Caki2 (cell line): Measurements from ENCODE around the gene ACAD10. TPM values are rescaled to one million over a fixed set of nuclear protein-coding genes. Genes with fewer than 3 reads are reported as not detected.
A peak's percentile ranks its signal among the peaks of the same experiment; 100 is the strongest.

Source experiments
- DNase-seq: peaks from one replicate; pipeline ENCODE4 v3.0.0-alpha.2; 2015; ENCODE audit warnings: low read depth
- in situ Hi-C: cut with HindIII; loops from 2 replicates; pipeline ENCODE4 v1.10.0; 2016; ENCODE audit warnings: low sequenced_read_pairs, low pct_unique_long_range_greater_than_20kb, mixed read lengths
- total RNA-seq: library from RNA; depleted of rRNA; stranded (reverse); fragments of >200 nt; shearing (Covaris generic); gene quantifications from 2 replicates; pipeline ENCODE4 v1.2.3, GENCODE V29; 2014; ENCODE audit warnings: low replicate concordance

The ACAD10 gene
- total RNA-seq, 1 experiment from 2014 or later: 14.7 TPM

DNA sequence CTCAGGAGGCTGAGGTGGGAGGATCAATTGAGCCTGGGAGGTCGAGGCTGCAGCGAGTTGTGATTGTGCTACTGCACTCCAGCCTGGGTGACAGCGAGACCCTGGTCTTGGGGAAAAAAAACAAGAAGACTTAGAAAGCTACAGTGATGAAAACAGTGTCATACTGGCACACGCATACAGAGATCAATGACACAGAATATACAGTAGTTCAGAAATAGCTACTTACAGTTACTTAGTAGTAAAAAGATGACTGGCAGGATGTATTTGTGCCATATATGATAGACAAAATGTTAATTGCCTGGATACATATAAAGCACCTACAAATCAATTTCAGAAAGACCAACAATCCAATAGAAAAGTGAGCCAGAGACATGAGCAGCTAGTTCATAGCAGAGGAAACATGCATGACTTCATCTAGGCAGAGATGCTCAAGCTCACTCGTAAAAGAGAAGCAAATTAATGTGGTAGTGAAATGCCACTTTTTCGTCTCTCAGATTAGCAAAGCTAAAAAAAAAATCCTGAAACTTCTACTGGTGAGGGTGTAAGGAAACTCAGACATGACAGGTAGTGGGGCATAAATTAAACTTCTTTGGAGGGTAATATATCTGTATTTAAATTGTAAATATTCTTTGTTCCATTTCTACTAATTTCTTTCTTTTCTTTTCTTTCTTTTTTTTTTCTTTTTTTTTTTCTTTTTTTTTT is 78.4 kb downstream of the ACAD10 start:
- in situ Hi-C loops: no loop called here
- DNase-seq: no peak

DNA sequence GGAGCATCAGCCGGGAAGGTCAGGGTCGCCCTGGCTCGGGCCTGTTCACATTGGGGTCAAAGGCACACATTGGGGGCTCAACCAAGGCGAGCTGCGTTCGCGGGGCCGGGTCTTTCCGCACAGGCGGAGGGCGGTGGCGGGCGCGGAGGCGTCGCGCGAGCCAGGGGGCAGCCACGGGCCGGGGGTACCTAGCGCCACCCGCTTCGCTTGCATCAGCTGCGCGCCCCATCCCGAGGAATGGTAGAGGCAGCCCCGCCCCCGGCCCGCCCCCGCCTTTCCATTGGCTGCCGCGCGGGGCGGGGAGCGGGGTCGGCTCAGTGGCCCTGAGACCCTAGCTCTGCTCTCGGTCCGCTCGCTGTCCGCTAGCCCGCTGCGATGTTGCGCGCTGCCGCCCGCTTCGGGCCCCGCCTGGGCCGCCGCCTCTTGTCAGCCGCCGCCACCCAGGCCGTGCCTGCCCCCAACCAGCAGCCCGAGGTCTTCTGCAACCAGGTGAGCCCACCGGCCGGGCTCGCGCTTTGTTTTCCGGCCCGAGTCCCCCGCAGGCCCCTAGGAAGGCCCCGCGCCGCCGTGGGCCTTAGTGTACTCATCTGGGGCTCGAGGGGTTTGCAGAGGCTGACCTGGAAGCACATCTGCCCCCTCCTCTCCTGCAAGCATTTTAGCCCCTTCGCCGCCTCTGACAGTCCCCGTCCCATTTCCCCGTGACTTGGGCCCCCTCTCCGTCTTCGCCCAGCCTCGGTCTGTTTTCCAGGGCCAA is 80.9 kb downstream of the ACAD10 start, which contains the start of gene ALDH2:
TSS of gene ALDH2 (plus strand) at position 326 of the 754 bp plus-strand sequence. CDS start at position 376, 50 bp downstream.
- peak; percentile 59 for DNase-seq
- in situ Hi-C loops: no loop called here

DNA sequence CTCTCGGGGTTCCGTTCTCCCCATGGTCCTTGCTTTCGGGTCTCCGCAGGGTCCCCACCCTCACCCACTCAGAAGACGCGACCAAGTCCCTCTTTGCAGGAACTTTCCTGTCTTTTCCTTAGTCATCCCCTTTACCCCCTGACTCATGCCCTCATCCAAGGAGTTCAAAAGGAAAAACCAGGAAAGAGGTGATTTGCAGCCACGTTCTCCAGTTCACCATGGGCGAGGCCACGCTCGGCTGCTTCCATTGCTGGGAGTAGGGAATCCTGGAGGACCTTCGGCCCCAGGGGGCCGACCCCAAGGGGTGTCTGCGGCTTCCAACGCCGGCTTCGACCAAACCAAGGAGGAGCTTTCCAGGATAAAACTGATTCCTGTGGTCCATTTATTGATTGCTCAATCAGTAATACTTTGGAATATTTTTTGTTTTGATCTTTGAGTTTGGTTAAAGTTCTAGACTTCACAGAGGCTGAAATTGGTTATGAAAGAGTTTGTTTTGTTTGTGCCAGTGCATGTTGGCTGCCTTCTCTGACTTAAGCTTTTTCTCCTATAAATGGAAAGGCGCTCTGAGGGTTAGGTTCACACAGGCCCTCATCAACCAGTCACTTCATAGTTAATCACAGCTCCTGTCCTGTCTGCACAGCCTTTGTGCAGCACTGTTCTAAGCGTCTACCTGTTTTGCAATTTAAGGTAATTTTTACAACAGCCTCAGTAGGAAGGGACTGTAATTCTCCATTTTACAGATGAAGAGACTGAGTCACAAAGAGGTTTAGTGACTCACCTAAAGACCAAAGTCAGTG is 81.7 kb downstream of the ACAD10 start:
- peak; percentile 70 for DNase-seq
- in situ Hi-C loops: no loop called here

DNA sequence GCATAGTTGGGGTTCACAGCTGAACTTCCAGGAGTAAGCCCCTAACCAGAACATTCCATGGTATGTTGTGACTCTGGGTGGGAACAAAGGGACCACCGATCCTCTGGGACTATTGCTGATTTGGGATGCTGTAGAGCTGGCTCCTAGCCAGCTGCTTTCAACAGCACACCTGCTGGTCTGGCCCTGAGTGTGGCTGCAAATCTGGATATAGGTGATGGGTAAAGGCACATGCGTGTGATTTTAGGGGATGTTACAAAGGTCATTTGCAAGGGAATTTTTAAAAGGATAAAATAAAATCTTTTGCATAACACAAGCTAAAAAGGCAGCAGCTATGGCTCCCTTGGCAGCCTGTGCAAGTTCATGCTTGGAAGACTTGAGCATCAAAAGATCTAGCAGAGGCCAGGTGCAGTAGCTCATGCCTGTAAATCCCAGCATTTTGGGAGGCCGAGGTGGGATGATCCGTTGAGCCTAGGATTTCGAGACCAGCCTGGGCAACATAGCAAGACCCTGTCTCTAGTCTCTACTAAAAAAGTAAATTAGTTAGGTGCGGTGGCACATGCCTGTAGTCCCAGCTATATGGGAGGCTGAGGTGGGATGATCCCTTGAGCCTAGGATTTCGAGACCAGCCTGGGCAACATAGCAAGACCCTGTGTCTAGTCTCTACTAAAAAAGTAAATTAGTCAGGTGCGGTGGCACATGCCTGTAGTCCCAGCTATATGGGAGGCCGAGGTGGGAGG is 82.5 kb downstream of the ACAD10 start:
- DNase-seq: no peak
- in situ Hi-C loops: no loop called here

DNA sequence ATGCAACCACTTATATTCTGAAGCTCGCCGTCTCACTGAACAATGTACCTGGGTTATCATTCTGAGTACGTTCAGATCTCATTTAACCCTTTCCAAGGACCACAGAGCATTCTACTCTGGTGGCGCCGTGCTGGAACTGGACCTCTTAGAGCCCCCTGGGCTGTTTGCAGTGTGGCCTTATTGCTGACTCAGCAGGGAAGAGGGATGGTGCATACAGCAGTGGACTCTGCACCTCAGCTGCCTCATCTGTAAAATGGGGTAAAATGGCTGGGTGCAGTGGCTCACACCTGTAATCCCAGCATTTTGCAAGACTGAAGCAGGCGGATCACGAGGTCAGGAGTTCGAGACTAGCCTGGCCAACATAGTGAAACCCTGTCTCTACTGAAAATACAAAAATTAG is 83.7 kb downstream of the ACAD10 start:
- no peak for DNase-seq
- in situ Hi-C loops: no loop called here

DNA sequence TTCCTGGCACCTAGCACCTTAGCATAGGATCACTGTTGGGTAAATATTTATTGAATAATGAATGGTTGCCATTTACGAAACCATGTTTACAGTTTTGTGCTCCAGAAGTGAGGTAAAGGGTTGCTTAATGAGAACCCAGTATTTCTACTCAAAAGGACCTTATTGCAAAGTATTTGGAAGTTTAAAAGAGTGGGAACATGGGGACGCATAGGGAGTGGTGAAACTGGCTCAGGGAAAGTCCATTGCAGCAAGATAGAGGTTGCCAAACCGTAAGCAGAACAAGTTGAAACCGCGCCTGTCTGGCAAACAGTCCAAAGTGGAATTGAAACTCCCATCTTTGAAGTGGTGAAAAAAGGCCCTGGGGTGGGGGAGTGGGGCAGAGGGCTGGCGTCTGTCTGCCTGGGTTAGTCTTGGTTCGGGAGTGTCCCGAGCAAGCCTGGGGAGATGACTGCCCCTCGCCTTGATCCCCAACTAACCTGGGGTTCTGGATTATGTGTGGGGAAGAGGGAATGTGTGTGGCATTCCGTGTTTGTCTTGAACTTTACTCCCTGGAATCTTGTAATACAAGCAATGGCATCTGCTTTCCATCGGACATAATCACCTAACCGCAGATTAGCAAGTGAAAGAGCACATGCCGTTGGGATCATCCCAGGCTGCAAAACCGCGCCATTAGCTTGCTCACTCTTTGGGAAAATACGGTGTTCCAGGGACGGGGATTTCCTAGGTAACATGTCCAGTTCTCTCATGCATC is 88.1 kb downstream of the ACAD10 start:
- peak; percentile 80 for DNase-seq
- in situ Hi-C loops: no loop called here

DNA sequence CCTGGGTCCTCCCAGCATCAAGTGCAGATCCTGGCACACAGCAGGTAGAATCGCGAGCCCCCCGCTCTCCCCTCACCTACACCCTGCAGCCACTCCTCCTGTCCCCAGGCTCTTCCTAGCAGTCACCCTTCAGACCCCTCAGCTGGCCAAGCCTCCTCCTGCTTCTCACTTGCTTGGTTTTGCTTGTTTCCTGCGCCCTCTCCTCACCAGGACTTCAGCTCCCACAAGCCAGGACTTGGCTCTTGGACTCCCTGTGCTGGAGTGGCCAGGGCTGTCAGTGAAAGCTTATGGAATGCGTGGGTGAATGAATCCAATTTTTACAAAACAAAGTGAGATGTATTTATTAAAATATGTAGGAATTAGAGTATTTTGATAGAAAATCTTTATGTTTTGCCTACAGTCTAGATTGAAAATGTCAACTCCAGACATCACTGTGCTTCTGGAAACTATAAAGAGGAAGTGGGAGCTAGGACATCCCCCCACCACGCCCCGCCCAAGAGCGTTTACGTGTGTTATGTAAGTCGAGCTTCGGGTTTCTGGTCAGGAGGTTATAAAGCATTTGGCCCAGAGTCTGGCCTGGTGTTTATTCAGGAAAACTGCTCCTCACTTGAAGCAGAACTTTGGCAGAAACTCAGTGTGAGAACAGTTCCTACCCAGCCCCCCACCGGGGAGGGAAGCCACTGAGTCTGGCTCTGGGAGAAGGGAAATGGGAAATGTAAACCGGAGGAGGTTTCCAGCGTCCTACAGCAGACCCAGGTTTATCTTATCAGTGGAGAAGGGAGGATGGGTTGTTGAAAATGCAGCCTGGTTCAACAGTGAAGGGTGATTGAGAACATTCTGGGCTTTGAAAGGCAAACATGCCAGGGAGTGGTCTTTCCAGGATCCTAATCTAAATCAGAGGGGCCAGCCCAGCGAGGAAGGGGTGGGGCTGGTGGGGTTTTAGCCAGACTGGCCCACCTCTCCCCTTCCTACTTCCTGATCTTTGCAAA is 89.6 kb downstream of the ACAD10 start:
- in situ Hi-C loops: no loop called here
- no peak for DNase-seq

DNA sequence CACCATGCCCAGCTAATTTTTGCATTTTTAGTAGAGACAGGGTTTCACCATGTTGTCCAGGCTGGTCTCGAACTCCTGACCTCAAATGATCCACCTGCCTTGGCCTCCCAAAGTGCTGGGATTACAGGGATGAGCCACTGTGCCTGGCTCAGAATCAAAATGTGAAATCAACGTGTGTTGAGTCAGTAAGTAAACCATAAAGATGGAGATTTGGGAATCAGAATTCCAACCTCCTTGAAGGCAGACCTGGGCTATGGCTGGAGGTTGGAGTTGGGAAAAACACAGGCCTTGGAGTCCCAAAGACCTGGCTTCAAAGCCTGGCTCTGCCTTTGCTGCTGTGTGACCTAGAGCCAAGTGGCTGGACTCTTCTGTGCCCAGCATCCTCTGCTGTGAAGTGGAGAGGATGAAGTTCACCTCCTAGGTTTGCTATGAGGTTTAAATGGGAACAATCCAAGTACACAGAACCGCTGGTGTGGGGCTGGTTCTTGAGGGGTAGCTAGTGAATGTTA is 91.0 kb downstream of the ACAD10 start:
- DNase-seq: no peak
- in situ Hi-C loops: no loop called here

DNA sequence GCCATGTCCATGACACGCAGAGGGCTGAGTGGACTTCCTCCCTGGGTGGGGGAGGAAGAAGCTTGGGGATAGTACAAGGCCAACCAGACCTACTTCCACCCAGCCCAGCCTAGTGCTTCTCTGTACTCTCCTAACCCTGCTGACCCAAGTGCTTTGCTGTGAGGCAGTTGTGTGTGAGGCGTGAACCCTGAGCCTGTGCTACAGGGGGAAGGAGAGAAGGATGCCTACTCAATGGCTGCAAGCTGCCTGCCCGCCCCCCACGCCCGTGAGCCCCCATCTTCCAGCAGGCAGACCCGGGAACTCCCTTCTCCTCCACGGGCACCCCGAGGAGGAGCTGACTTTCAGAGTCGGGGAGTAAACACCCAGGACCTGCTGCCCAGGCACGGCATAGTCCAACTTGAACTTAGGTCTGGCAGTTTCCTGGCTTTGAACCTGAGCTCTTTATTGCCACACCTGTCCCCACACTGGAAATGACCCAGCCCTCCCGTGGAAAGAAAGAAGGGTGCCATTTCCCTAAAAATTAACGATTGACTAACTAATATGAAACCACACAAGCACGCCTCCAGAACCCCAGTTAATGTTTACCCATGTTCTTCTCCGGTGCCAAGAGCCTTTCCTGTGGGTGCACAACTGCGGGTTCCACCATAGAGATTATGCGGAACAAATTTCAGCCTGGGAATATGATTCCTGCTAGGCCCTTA is 91.6 kb downstream of the ACAD10 start:
- DNase-seq: peak; percentile 57
- in situ Hi-C loops: no loop called here

DNA sequence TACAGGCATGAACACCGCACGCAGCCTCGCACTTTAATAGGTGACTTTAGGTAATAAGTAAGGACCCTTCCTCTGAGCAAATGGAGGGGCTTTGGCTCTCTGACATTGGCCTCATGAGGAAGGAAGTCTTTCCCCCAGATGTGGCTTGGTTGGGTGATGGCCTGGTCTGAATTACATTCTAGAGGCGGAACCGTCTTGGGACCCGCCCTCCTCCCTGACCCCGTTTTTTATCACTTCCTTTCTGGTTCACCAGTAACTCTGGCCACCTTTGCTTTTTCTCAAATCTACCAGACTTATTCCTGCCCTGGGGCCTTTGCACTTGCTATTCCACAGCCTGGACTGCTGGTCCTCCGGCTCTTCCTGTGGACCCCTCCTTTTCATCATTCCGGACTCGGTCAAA is 94.3 kb downstream of the ACAD10 start:
- in situ Hi-C loops: no loop called here
- no peak for DNase-seq

DNA sequence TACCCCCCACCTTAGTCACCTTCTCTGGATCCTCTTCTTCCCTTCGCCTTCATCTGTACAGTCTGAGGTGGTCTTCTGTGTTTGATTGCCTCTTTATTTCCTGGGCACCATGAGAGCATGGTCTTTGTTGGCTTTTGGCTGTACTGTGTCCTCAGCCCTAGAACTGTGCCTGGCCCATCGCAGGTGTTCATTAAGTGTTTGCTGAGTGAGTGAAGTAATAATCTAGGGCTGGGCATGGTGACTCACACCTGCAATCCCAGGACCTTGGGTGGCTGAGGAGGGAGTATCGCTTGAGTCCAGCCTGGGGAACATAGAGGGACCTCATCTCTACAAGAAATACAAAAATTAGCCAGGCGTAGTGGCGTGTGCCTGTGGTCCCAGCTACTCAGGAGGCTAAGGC is 94.8 kb downstream of the ACAD10 start:
- in situ Hi-C loops: no loop called here
- DNase-seq: no peak

DNA sequence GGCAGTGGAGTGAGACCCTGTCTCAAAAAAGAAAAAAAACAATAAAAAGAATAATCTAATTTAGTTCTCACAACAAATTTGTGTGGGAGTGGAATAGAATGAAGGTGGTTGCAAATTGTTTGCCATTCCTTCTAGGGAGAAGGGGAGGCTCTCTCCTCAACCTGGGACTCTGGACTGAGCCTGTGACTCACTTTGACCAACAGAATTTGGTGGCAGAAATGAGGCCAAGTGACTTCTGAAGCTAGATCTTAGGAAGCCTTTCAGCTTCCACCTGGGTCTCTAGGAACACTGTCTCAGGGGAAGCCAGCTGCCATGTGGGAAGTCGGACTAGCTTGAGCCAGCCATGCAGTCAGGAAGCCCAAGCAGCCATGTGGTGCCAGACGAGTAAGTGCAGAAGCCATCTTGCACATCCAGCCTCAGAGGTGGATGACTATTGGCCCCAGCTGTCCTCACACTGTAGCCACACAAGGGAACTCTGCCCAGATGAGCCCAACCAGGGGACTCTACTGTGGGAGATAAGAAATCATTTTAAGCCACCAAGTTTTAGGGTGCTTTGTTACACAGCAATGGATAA is 95.3 kb downstream of the ACAD10 start:
- no peak for DNase-seq
- in situ Hi-C loops: no loop called here

DNA sequence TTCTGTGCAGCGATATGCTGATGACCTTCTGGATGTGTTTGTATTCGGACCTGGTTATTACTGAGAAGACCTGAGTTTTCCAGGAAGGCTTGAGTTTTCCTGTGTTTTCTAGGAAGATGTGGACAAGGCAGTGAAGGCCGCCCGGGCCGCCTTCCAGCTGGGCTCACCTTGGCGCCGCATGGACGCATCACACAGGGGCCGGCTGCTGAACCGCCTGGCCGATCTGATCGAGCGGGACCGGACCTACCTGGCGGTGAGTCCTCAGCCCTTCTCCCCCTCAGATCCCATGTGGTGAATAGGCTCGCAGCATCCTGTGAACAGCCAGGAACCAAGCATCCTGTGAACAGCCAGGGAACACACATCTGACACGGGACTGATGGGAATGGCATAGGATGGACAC is 97.2 kb downstream of the ACAD10 start:
- in situ Hi-C loops: no loop called here
- no peak for DNase-seq

DNA sequence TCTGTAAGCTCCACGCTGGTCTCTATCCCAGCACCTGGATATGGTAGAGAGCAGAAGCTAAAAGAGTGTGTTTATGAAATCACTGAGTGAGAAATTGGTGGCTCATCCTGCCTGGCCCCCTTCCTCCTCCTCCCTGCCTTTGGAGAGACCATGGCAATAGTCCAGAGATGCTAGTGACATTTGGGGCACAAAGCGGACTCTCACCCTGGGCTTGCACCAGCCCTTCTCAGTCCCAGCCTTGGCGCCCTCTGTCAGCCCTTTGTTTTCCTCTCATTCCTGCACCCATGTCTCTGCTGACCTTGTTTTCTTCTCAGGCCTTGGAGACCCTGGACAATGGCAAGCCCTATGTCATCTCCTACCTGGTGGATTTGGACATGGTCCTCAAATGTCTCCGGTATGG is 99.1 kb downstream of the ACAD10 start:
- DNase-seq: no peak
- in situ Hi-C loops: no loop called here

DNA sequence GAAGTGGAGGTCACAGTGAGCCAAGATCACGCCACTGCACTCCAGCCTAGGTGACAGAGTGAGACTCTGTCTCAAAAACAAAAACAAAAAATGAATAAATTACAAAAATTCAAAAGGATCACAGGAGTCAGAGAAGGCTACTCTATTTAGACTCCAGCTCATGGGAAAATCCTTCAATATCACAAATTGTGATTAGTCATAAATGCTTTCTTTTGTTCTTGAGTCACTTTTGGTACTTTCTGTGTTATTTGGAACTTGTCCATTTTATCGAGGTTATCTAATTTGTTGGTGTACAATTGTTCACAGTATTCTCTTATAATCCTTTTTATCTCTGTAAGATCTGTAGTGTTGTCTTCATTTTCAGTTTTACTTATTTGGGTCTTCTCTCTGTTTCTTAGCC is 99.8 kb downstream of the ACAD10 start:
- DNase-seq: no peak
- in situ Hi-C loops: no loop called here

DNA sequence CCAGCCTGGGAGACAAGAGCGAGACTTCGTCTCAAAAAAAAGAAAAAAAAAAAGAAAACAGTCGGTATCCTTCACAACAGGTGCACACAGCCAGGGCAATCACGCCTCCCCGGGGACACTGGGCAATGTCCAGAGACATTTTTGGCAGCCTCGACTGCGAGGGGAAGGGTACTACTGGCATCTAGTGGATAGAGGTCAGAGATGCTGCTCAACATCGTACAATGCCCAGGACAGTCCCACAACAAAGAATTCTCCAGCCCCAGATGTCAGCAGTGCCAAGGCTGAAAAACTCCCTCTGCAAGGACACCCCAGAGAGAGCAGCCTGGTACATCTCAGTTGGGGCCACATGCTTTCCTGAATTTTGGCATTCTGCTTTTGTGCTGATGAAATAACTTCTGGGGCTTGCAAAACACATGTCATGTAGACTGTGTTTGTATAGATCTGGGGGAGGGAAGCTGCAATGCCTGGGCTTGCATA is 102.4 kb downstream of the ACAD10 start:
- no peak for DNase-seq
- in situ Hi-C loops: no loop called here
